Esophagus muscularis mucosa (tissue), 4 donors: Measurements from ENCODE around the gene NRCAM. TPM values are rescaled to one million over a fixed set of nuclear protein-coding genes. Genes with fewer than 3 reads are reported as not detected.

Source experiments
- DNase-seq: peaks from one replicate; pipeline ENCODE4 v3.0.0-alpha.2; 2017; ENCODE audit errors: extremely low spot score
- H3K27ac ChIP-seq, 4 donors: fragments of 200-600 bp; sonication (generic); replicated peaks in 1 of 4; 1 replicate in 3 of 4; 2 replicates in 1 of 4; pipeline ENCODE4 v1.5.1; 2016 to 2019; ENCODE audit warnings: mild to moderate bottlenecking in 1 of 4
- H3K27me3 ChIP-seq, 4 donors: fragments of 200-600 bp; sonication (generic); one replicate each; pipeline versions ENCODE4 v1.5.1 to v1.6.0; 2016 to 2019
- H3K36me3 ChIP-seq, 4 donors: fragments of 200-600 bp; sonication (generic); one replicate each; pipeline ENCODE4 v1.5.1; 2016 to 2019
- H3K4me1 ChIP-seq, 4 donors: fragments of 200-600 bp; sonication (generic); one replicate each; pipeline ENCODE4 v1.5.1; 2016 to 2019
- H3K4me3 ChIP-seq, 4 donors: fragments of 200-600 bp; sonication (generic); 1 replicate in 2 of 4; 2 replicates in 2 of 4; pipeline ENCODE4 v1.5.1; 2016 to 2019; ENCODE audit warnings: mild to moderate bottlenecking in 4 of 4, moderate library complexity in 1 of 4
- H3K9me3 ChIP-seq, 4 donors: fragments of 200-600 bp; sonication (generic); 1 replicate in 3 of 4; 2 replicates in 1 of 4; pipeline ENCODE4 v1.5.1; 2016 to 2019
- CTCF ChIP-seq, 3 experiments: fragments of 200-600 bp in 2 of 3; fragments of 450-650 bp in 1 of 3; sonication (generic) in 2 of 3; IDR thresholded peaks; one replicate each; pipeline ENCODE4 v1.5.1; 2017 to 2019; ENCODE audit warnings: antibody characterized with exemption in 3 of 3, mild to moderate bottlenecking in 2 of 3, moderate library complexity in 1 of 3
- EP300 ChIP-seq: sonication (generic); formaldehyde crosslinking; IDR thresholded peaks from one replicate; pipeline ENCODE4 v1.6.1; 2017; ENCODE audit warnings: antibody characterized with exemption
- POLR2A ChIP-seq: fragments of 450-650 bp; IDR thresholded peaks from one replicate; pipeline ENCODE4 v1.6.1; 2017; ENCODE audit warnings: antibody characterized with exemption, moderate library complexity, mild to moderate bottlenecking, low read depth
- POLR2AphosphoS5 ChIP-seq, 2 donors: sonication (generic); formaldehyde crosslinking; IDR thresholded peaks; one replicate each; pipeline ENCODE4 v1.6.1; 2017; ENCODE audit warnings: antibody characterized with exemption in 2 of 2
- WGBS: methylation state at CpG from one replicate; pipeline ENCODE4 v1.1.5; 2018; 5-methylcytosine and 5-hydroxymethylcytosine counted together
- intact Hi-C: fragments of 100-400 bp; cut with DNase I; formaldehyde crosslinking; loops from one replicate; pipeline ENCODE4 v1.15.1; 2023
- total RNA-seq, 4 donors: library from RNA; depleted of rRNA; stranded (reverse); fragments of >200 nt; gene quantifications; one replicate each; pipeline versions ENCODE4 v1.1.0 to v1.2.1, GENCODE V29; 2016

Gene NRCAM
- total RNA-seq, 4 donors from 2014 or later: 2.9 to 5.2 (median 3.3) TPM

GRCh38 chr7:108363659-108364058 is 92.6 kb downstream of the NRCAM start:
- Histone ChIP-seq H3K27me3 (no peaks in the 10 kb centered on the region), H3K36me3 (no peaks in the 10 kb centered on the region), H3K4me1 (peaks cover 0 to 4% (median 0%) of the 10 kb centered on the region in 4 donors), H3K9me3 (no peaks in the 10 kb centered on the region), H3K27ac (no peak overlapping the region), H3K4me3 (no peak overlapping the region)
- intact Hi-C loops: no loop called here
- DNase-seq: no peak
- TF ChIP-seq CTCF (IDR thresholded peaks at IDR 0.05) (no peak), EP300 (no peak), POLR2A (no peak), POLR2AphosphoS5 (IDR thresholded peaks at IDR 0.05) (no peak)

- no peak for DNase-seq
- Histone ChIP-seq H3K36me3 (no peaks in the 10 kb centered on the region), H3K4me3 (no peak overlapping the region), H3K9me3 (no peaks in the 10 kb centered on the region), H3K27ac (no peak overlapping the region), H3K4me1 (no peaks in the 10 kb centered on the region), H3K27me3 (no peaks in the 10 kb centered on the region)
- TF ChIP-seq EP300 (no peak), POLR2A (no peak), CTCF (IDR thresholded peaks at IDR 0.05) (no peak), POLR2AphosphoS5 (IDR thresholded peaks at IDR 0.05) (no peak)
- 72% methylated on average over 2 of the region's 2 CpGs for WGBS
- intact Hi-C loops: no loop called here
These were observed 96.0 kb downstream of the NRCAM start for GRCh38 chr7:108360058-108360800.

- DNase-seq: no peak
- H3K4me1 ChIP-seq: no peaks in the 10 kb centered on the region
- H3K27ac ChIP-seq: no peak overlapping the region
- TF ChIP-seq POLR2A (no peak), EP300 (no peak), CTCF (IDR thresholded peaks at IDR 0.05) (no peak), POLR2AphosphoS5 (IDR thresholded peaks at IDR 0.05) (no peak)
- no peak overlapping the region for H3K4me3 ChIP-seq
- no peaks in the 10 kb centered on the region for H3K9me3 ChIP-seq
- no peaks in the 10 kb centered on the region for H3K27me3 ChIP-seq
- H3K36me3 ChIP-seq: no peaks in the 10 kb centered on the region
- intact Hi-C loops: no loop called here
- WGBS: 27% methylated on average over 3 of the region's 4 CpGs
These were observed 97.7 kb downstream of the NRCAM start for GRCh38 chr7:108358553-108358952.

GRCh38 chr7:108351729-108352131 is 104.5 kb downstream of the NRCAM start:
- no peak for TF ChIP-seq POLR2AphosphoS5 (IDR thresholded peaks at IDR 0.05)
- TF ChIP-seq EP300: no peak
- TF ChIP-seq POLR2A: no peak
- no peak for TF ChIP-seq CTCF (IDR thresholded peaks at IDR 0.05)
- no peaks in the 10 kb centered on the region for H3K4me1 ChIP-seq
- no peaks in the 10 kb centered on the region for H3K27me3 ChIP-seq
- no peaks in the 10 kb centered on the region for H3K36me3 ChIP-seq
- intact Hi-C loops: no loop called here
- no peak overlapping the region for H3K27ac ChIP-seq
- H3K9me3 ChIP-seq: no peaks in the 10 kb centered on the region
- no peak for DNase-seq
- H3K4me3 ChIP-seq: no peak overlapping the region

GRCh38 chr7:108348913-108349312 is 107.3 kb downstream of the NRCAM start:
- H3K27me3 ChIP-seq: no peaks in the 10 kb centered on the region
- no peaks in the 10 kb centered on the region for H3K4me1 ChIP-seq
- H3K36me3 ChIP-seq: no peaks in the 10 kb centered on the region
- H3K27ac ChIP-seq: no peak overlapping the region
- H3K9me3 ChIP-seq: no peaks in the 10 kb centered on the region
- no peak overlapping the region for H3K4me3 ChIP-seq
- intact Hi-C loops: no loop called here
- DNase-seq: no peak
- TF ChIP-seq CTCF (IDR thresholded peaks at IDR 0.05) (no peak), POLR2A (no peak), EP300 (no peak), POLR2AphosphoS5 (IDR thresholded peaks at IDR 0.05) (no peak)
- 81% methylated on average over 3 of the region's 3 CpGs for WGBS
